Caco-2 (cell line): ENCODE results near the gene LNPK. TPM values are rescaled to one million over a fixed set of nuclear protein-coding genes. Genes with fewer than 3 reads are reported as not detected.
"Not testable (repeated sequence)": the region's sequence is repeated elsewhere in the genome, so short reads cannot be mapped to it uniquely, and the experiment has no call there.

Experiments
- BruUV-seq: library from RNA; stranded (reverse); fragments of 400-500 nt; replicated peaks from 2 replicates; lab custom pipeline; 2021; lab: Mats Ljungman, UMichigan
- CTCF ChIA-PET: fragments of 300-600 bp; sonication (Branson Sonifier 250); formaldehyde crosslinking; loops from one replicate; lab custom pipeline; 2022; ENCODE audit warnings: antibody characterized with exemption; lab: Charles Lee
- POLR2A ChIA-PET: fragments of 300-600 bp; sonication (Branson Sonifier 250); formaldehyde crosslinking; loops from one replicate; lab custom pipeline; 2022; ENCODE audit warnings: antibody characterized with exemption; lab: Charles Lee
- DNase-seq, 2 experiments: peaks; one replicate each; pipeline versions ENCODE4 v3.0.0 to v3.0.0-alpha.2; 2020 to 2022
- H3K27me3 ChIP-seq: replicated peaks from 2 replicates; pipeline ENCODE4 v1.6.0; 2011; ENCODE audit warnings: low read length; ENCODE audit not compliant: control insufficient read depth, insufficient read depth
- H3K36me3 ChIP-seq: 2 replicates; pipeline ENCODE4 v1.5.1; 2011; ENCODE audit warnings: low read length; ENCODE audit not compliant: control insufficient read depth, insufficient read depth
- H3K4me1 ChIP-seq: fragments of 250-450 bp; sonication (Bioruptor Pico); 2 replicates; pipeline ENCODE4 v1.5.1; 2020; ENCODE audit warnings: mild to moderate bottlenecking
- H3K4me3 ChIP-seq: 2 replicates; pipeline ENCODE4 v1.5.1; 2011; ENCODE audit warnings: low read depth, mild to moderate bottlenecking, control low read depth, low read length
- H3K9me3 ChIP-seq: fragments of 250-450 bp; sonication (Bioruptor Pico); 2 replicates; pipeline ENCODE4 v1.5.1; 2020; ENCODE audit warnings: mild to moderate bottlenecking, moderate library complexity
- H3K27ac Mint-ChIP-seq: one replicate; pipeline ENCODE4 v1.8.0; 2022; ENCODE audit warnings: mixed read lengths; ENCODE audit not compliant: unreplicated experiment
- H3K27me3 Mint-ChIP-seq: one replicate; pipeline ENCODE4 v1.8.0; 2022; ENCODE audit warnings: mixed read lengths; ENCODE audit not compliant: insufficient read depth, unreplicated experiment
- H3K36me3 Mint-ChIP-seq: one replicate; pipeline ENCODE4 v1.8.0; 2022; ENCODE audit warnings: mild to moderate bottlenecking, mixed read lengths; ENCODE audit not compliant: insufficient read depth, unreplicated experiment
- H3K4me1 Mint-ChIP-seq: one replicate; pipeline ENCODE4 v1.8.0; 2022; ENCODE audit warnings: low read depth, mixed read lengths; ENCODE audit not compliant: unreplicated experiment
- H3K4me3 Mint-ChIP-seq: one replicate; pipeline ENCODE4 v1.8.0; 2022; ENCODE audit warnings: mild to moderate bottlenecking, moderate library complexity, mixed read lengths; ENCODE audit not compliant: unreplicated experiment
- H3K9me3 Mint-ChIP-seq: one replicate; pipeline ENCODE4 v1.8.0; 2022; ENCODE audit warnings: mixed read lengths; ENCODE audit not compliant: unreplicated experiment
- intact Hi-C: fragments of 100-400 bp; cut with micrococcal nuclease; formaldehyde crosslinking; loops from one replicate; pipeline ENCODE4 v1.10.0; 2022; ENCODE audit not compliant: unreplicated experiment
- total RNA-seq: library from RNA; stranded (reverse); gene quantifications from 2 replicates; pipeline ENCODE4 v1.2.3, GENCODE V29; 2022
- TF ChIP-seq, protein P1 (sequence below), 2 experiments: fragments of 200-600 bp in 1 of 2; IDR thresholded peaks; 1 replicate in 1 of 2; 2 replicates in 1 of 2; pipeline versions ENCODE4 v1.5.1 to v1.8.0; 2011 to 2022; ENCODE audit warnings: antibody characterized with exemption in 1 of 2, control low read depth in 1 of 2, inconsistent platforms in 1 of 2, low read depth in 1 of 2, low read length in 1 of 2, mild to moderate bottlenecking in 1 of 2, moderate library complexity in 1 of 2; ENCODE audit not compliant: insufficient read depth in 1 of 2, severe bottlenecking in 1 of 2, unreplicated experiment in 1 of 2

The LNPK gene
- total RNA-seq, 1 experiment from 2014 or later = 19.1 TPM

DNA sequence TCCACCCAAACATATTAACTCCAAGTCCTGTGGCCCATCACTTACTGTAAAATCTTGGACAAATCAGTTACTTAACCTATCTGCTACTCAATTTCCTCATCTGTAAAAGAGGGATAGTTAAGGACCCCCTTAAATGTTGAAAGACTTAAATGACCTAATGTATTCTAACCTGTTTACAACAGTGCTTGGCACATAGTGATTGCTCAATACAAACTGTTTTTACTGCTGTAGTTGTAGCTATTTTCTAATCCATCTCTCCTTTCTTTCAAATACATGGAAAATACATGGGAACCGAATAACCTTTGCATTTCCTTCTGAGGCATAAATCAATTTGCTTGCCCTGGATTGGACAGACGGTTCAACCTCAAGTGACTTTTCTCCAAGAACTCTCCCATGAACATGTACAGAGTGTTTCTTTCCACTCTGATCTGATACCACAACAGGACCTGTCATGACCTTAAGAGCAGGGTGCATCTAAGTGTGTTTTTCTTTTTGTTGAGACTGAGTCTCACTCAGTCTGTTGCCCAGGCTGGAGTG lies 2.7 kb downstream of the LNPK start:
- ChIA-PET CTCF (no interaction called here), POLR2A (no interaction called here)
- no peaks in the 10 kb centered on the region for H3K36me3 ChIP-seq
- no peaks in the 10 kb centered on the region for H3K27me3 ChIP-seq
- Mint-ChIP-seq H3K36me3 (no peaks in the 10 kb centered on the region), H3K27ac (no peak overlapping the region), H3K9me3 (no peaks in the 10 kb centered on the region), H3K4me3 (no peak overlapping the region), H3K27me3 (peaks cover 2% of the 10 kb centered on the region), H3K4me1 (peaks cover 7% of the 10 kb centered on the region)
- BruUV-seq = no TSS peak
- TF ChIP-seq, protein P1, sequence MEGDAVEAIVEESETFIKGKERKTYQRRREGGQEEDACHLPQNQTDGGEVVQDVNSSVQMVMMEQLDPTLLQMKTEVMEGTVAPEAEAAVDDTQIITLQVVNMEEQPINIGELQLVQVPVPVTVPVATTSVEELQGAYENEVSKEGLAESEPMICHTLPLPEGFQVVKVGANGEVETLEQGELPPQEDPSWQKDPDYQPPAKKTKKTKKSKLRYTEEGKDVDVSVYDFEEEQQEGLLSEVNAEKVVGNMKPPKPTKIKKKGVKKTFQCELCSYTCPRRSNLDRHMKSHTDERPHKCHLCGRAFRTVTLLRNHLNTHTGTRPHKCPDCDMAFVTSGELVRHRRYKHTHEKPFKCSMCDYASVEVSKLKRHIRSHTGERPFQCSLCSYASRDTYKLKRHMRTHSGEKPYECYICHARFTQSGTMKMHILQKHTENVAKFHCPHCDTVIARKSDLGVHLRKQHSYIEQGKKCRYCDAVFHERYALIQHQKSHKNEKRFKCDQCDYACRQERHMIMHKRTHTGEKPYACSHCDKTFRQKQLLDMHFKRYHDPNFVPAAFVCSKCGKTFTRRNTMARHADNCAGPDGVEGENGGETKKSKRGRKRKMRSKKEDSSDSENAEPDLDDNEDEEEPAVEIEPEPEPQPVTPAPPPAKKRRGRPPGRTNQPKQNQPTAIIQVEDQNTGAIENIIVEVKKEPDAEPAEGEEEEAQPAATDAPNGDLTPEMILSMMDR (IDR thresholded peaks at IDR 0.05; ENCODE audit: insufficient read depth in 1 of 2, low read depth in 1 of 2, low read length in 1 of 2, severe bottlenecking in 1 of 2, unreplicated experiment in 1 of 2) = no peak
- H3K9me3 ChIP-seq = no peaks in the 10 kb centered on the region
- intact Hi-C loops = no loop called here
- DNase-seq = no peak
- 0 out of 2 replicates have a peak, but pooled peaks cover 8% of the 10 kb centered on the region for H3K4me1 ChIP-seq
- no peak overlapping the region for H3K4me3 ChIP-seq

GRCh38 chr2:175990099-175990498 lies 12.0 kb downstream of the LNPK start:
- no peak for DNase-seq
- H3K36me3 Mint-ChIP-seq = no peaks in the 10 kb centered on the region
- Histone ChIP-seq H3K9me3 (no peaks in the 10 kb centered on the region), H3K27me3 (no peaks in the 10 kb centered on the region), H3K4me3 (no peak overlapping the region), H3K36me3 (no peaks in the 10 kb centered on the region), H3K4me1 (no peaks in the 10 kb centered on the region)
- TF ChIP-seq, protein P1 (IDR thresholded peaks at IDR 0.05; ENCODE audit: insufficient read depth in 1 of 2, low read depth in 1 of 2, low read length in 1 of 2, severe bottlenecking in 1 of 2, unreplicated experiment in 1 of 2) = no peak
- intact Hi-C loops = no loop called here
- no peaks in the 10 kb centered on the region for H3K9me3 Mint-ChIP-seq
- no TSS peak for BruUV-seq
- ChIA-PET CTCF (no interaction called here), POLR2A (no interaction called here)
- H3K27me3 Mint-ChIP-seq = no peaks in the 10 kb centered on the region
- no peaks in the 10 kb centered on the region for H3K4me1 Mint-ChIP-seq
- no peak overlapping the region for H3K27ac Mint-ChIP-seq
- H3K4me3 Mint-ChIP-seq = no peak overlapping the region

DNA sequence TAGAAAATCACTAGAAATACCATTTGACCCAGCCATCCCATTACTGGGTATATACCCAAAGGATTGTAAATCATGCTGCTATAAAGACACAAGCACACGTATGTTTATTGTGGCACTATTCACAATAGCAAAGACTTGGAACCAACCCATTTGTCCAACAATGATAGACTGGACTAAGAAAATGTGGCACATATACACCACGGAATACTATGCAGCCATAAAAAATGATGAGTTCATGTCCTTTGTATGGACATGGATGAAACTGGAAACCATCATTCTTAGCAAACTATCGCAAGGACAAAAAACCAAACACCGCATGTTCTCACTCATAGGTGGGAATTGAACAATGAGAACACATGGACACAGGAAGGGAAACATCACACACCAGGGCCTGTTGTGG lies 14.9 kb downstream of the LNPK start:
- DNase-seq, H3K36me3 ChIP-seq, H3K27ac Mint-ChIP-seq, H3K4me1 Mint-ChIP-seq, intact Hi-C loops, H3K36me3 Mint-ChIP-seq, CTCF ChIA-PET, H3K9me3 ChIP-seq, H3K4me1 ChIP-seq, H3K27me3 ChIP-seq, H3K4me3 Mint-ChIP-seq, H3K9me3 Mint-ChIP-seq, POLR2A ChIA-PET, BruUV-seq, H3K4me3 ChIP-seq, H3K27me3 Mint-ChIP-seq: not testable (repeated sequence)
